NCI-H187 treated with DMSO at 0.1 percent for 48 hours (cell line): ENCODE results near the gene FOXG1.

Experiments
- DNase-seq: peaks from one replicate; lab custom pipeline; 2025; lab: John Stamatoyannopoulos, UW

The FOXG1 gene

DNA sequence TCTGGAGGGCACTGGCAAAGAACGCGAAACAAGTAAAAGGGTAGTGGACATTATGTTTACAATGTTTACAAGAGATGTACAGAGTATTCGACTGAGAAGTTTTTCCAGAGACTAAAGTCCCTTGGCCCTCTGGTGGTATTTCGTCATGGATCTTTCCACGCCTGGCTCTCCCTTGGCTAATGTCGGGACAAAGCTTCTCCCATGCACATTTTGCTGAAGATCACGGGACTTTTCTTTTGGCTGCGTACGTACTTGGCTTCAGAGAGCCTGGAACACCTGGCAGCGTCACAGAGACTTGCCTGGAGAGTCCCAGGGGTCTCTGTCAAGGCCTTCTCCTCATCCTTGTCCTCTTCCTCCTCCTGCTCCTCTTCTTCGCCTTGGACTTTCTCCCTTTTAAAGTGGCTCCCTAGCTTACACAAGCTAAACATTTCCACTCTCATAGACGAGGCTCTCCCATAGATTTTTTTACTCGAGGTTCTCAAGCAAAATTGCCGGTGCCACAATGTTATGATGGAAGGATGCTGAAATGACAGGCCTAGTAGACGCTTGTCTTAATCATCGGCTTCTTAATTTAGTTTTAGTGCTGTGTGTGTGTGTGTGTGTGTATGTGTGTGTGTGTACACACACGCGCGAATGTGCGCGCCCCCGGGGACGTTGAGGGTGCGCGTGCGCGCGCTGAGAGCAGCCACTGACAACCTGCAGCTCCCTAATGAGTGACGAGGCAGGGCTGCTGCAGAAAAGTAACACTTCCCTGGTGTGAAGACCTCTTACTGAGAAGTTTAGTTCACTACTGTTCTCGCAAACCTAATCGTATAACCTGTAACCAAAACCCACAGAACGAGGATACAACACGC, 4.9 kb upstream of the FOXG1 start:
- no peak for DNase-seq

DNA sequence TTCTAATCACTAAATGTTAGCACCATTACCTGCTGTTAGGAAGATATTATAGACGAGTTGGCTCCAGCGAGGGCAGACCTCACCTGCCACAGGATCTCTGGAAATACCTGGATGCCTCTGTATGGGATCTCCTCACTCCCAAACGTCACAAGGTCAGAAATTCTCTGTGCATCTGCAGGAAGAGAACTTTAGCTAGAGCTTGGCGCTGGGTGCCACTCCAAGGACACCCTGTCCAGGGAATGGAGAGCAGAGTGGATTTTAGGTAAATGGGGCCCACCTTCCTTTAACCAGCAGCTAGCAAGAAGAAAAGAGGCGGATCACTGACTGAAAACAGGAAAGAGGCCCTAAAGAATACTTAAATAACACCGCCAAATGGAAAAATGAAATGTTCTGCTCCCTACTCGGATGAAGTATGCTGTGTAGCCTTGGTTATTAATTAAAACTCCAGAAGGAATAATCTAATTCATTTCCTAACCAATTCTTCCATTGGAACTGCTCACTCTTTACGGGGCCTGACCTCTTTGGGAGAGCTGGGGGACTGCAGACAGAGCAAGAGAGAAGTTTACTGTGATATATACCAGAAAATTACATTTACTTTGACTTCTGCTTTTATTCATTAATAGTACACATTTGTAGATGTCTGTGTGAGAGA, 4.2 kb upstream of the FOXG1 start:
- no peak for DNase-seq

- DNase-seq: no peak
Observed at GRCh38 chr14:28762955-28763326, 3.6 kb upstream of the FOXG1 start.

DNA sequence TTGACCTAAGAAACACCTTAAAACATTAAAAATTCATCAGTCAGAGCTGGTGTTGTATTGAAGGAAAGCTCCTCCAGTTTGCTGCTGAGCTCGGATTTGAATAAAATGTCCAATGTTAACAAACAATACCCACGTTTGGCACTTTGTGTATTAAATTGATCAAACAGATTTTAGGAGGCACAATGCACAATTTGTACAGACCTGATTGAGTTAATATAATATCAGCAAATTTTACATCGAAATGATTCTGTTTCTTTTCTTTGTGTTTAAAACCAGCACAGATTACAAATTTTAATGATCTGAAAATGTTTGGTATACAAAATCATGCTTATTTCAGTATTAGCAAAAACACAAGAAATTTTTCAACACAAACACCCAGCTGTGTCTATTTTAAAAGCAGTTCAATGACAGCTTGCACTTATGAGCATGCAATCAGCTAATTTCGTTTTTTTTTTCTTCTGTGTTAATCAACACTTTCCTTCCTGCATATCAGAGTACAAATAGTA, 2.8 kb upstream of the FOXG1 start:
- DNase-seq: no peak

DNA sequence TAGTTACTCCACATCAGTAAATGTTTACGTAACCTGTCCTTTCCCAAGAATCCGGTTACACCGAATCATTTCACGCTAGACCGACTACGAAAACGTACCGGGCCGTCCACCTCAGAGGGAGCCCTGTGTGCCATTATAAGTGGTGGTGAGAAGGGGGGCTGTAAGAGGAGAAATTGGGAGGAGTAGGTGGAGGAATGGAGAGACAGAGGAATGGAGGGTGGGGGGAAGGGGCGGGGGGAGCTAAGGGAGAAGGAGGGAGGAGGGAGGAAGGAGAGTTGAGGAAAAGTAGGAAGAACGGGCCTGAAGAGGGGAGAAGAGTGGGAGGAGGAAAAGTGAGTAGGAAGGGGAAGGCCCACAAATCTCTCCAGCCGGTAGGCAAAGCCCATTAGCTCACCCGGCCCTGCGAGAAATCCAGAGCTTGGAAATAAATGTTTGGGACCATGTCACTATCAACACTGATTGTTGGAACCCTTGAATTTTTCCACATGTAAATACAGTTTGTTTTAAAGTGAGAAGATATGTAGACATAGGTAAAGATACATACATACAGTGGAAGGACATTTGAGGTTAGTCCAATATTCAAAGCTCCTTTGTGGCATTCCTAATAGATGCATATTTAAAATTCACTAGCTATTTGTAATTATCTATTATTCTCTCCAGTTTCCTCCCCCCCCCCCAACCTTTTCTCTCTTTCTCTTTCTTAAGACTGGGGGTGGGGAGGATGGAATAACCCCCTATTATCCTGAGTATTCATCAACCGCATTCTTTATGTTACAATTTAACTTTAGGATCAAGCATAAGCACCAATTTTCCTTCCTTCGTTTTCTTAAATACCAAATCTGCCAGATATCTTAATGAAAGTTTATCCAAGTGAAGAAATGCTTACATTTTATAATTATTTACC, 2.1 kb upstream of the FOXG1 start:
- DNase-seq: peak; percentile 88

GRCh38 chr14:28765169-28765830, 1.3 kb upstream of the FOXG1 start:
- DNase-seq: no peak

DNA sequence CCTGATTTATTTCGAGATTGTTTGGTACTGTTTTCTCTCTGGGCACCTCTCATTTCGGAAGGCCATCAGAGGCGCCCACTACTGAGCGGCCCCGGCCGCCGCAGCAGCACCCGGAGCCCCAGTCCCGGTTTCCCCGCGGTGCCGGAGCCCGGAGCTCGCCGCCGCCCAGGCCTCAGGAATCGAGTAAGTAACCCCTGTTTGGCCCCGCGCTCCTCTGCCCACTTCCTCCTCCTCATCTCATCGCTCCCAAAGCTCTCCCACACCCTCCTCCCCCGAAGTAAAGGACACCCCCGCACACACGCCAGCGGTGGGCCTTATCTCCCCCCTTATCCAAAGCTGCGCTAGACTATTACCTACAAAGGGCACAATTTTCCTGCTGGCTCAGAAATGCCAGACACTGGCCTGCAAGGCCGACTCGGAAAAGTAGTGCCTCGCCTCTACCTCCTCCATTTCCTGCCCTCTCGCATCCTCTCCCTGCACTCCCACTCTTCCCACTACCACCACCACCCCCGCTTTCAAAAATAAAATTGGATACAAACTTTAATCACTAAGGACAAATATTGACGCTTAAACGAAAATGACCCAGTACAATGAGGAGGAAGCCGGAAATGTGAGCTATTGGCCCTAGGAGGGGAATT, 637 bp upstream of the FOXG1 start:
- DNase-seq: no peak

- DNase-seq: no peak
Observed at GRCh38 chr14:28767030-28767852, 654 bp downstream of the FOXG1 start.

DNA sequence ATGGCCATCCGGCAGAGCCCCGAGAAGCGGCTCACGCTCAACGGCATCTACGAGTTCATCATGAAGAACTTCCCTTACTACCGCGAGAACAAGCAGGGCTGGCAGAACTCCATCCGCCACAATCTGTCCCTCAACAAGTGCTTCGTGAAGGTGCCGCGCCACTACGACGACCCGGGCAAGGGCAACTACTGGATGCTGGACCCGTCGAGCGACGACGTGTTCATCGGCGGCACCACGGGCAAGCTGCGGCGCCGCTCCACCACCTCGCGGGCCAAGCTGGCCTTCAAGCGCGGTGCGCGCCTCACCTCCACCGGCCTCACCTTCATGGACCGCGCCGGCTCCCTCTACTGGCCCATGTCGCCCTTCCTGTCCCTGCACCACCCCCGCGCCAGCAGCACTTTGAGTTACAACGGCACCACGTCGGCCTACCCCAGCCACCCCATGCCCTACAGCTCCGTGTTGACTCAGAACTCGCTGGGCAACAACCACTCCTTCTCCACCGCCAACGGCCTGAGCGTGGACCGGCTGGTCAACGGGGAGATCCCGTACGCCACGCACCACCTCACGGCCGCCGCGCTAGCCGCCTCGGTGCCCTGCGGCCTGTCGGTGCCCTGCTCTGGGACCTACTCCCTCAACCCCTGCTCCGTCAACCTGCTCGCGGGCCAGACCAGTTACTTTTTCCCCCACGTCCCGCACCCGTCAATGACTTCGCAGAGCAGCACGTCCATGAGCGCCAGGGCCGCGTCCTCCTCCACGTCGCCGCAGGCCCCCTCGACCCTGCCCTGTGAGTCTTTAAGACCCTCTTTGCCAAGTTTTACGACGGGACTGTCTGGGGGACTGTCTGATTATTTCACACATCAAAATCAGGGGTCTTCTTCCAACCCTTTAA, 1.5 kb downstream of the FOXG1 start:
- no peak for DNase-seq

GRCh38 chr14:28769276-28769880, 2.8 kb downstream of the FOXG1 start:
- DNase-seq: no peak

- no peak for DNase-seq
Observed at GRCh38 chr14:28770061-28770460, 3.5 kb downstream of the FOXG1 start.

- no peak for DNase-seq
Observed at GRCh38 chr14:28770630-28771029, 4.0 kb downstream of the FOXG1 start.

- DNase-seq: no peak
Observed at GRCh38 chr14:28771168-28771567, 4.6 kb downstream of the FOXG1 start.

DNA sequence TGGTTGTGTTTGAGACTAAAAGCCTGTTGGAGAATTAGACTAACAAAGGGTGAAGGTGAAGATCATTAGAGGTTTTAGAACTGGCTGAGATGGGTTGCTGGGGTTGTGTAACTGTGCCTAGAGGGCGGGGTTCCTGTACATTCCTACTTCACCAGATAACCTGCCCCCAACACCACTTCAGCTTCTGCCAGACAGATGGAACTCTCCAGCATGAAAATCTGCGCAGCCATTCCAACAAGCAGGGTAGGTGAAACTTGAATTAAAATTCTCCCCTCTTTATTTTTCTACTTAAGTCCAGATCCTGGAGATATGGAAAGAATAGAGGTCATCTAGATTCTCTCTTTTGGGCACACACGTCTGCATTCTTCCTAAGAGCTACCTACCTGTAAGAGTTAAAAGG, 6.0 kb downstream of the FOXG1 start:
- peak; percentile 91 for DNase-seq

- no peak for DNase-seq
Observed at GRCh38 chr14:28773176-28773575, 6.6 kb downstream of the FOXG1 start.

- DNase-seq: no peak
Observed at GRCh38 chr14:28773861-28774691, 7.5 kb downstream of the FOXG1 start.

GRCh38 chr14:28774764-28775735, 8.5 kb downstream of the FOXG1 start:
- DNase-seq: no peak
